K562 (cell line): ENCODE results near the gene CAPN7. TPM values are rescaled to one million over a fixed set of nuclear protein-coding genes. Genes with fewer than 3 reads are reported as not detected.

ENCODE experiments used
- CLOCK ChIP-seq: fragments of 250-450 bp; sonication (Bioruptor Pico); IDR thresholded peaks from 2 replicates; pipeline ENCODE4 v1.4.0; 2020; ENCODE audit warnings: mild to moderate bottlenecking, moderate library complexity, borderline replicate concordance
- ELF1 ChIP-seq: fragments of 200-800 bp; sonication (Bioruptor generic); IDR thresholded peaks from 2 replicates; pipeline ENCODE4 v1.6.1; 2016; ENCODE audit warnings: missing genetic modification characterization, missing compliant biosample characterization
- FOSL1 ChIP-seq: fragments of 200-800 bp; sonication (Bioruptor generic); conservative IDR thresholded peaks from 2 replicates; pipeline ENCODE4 v1.6.1; 2016; ENCODE audit warnings: missing genetic modification characterization, missing compliant biosample characterization
- FOXK1 ChIP-seq: sonication (generic); formaldehyde crosslinking; IDR thresholded peaks from 2 replicates; pipeline ENCODE4 v1.8.0; 2022; ENCODE audit warnings: missing genetic modification reagents, mild to moderate bottlenecking, borderline replicate concordance
- GATAD2A ChIP-seq: fragments of 450-650 bp; IDR thresholded peaks from 2 replicates; pipeline ENCODE4 v1.6.1; 2017
- L3MBTL2 ChIP-seq: fragments of 450-650 bp; IDR thresholded peaks from 2 replicates; pipeline ENCODE4 v1.6.1; 2016; ENCODE audit warnings: mild to moderate bottlenecking, moderate library complexity
- MXI1 ChIP-seq: IDR thresholded peaks from 2 replicates; pipeline ENCODE4 v1.6.1; 2011; ENCODE audit warnings: low read depth, mild to moderate bottlenecking, improper control_type of control experiment, low read length
- NFE2 ChIP-seq: IDR thresholded peaks from 2 replicates; pipeline ENCODE4 v1.6.1; 2014; ENCODE audit warnings: antibody characterized with exemption, low read depth
- SRSF7 ChIP-seq: fragments of 200-400 bp; formaldehyde crosslinking; optimal IDR thresholded peaks from 2 replicates; pipeline ENCODE3; 2017; ENCODE audit warnings: mild to moderate bottlenecking, low read depth, low read length
- ZKSCAN1 ChIP-seq: fragments of 150-350 bp; IDR thresholded peaks from 2 replicates; pipeline ENCODE4 v1.6.1; 2016; ENCODE audit warnings: low read depth, low read length
- ZKSCAN8 ChIP-seq: fragments of 200-800 bp; sonication (Bioruptor generic); IDR thresholded peaks from 2 replicates; pipeline ENCODE4 v1.6.1; 2016; ENCODE audit warnings: missing genetic modification characterization, missing compliant biosample characterization
- ZNF740 ChIP-seq, 3 experiments: fragments of 200-800 bp in 1 of 3; sonication (Bioruptor generic) in 1 of 3; sonication (generic) in 1 of 3; formaldehyde crosslinking in 1 of 3; IDR thresholded peaks; 2 replicates each; pipeline versions ENCODE4 v1.6.1 to v1.8.0; 2016 to 2022; ENCODE audit warnings: mild to moderate bottlenecking in 2 of 3, missing compliant biosample characterization in 2 of 3, missing genetic modification characterization in 2 of 3, missing genetic modification reagents in 1 of 3
- polyA plus RNA-seq, 8 experiments: library from polyadenylated mRNA; depleted of rRNA in 4 of 8; stranded (reverse) in 5 of 8; unstranded in 3 of 8; fragments of >200 nt; fragmentation: Nextera tagmentation in 2 of 8; fragmentation: Illumina TruSeq in 1 of 8; extraction: Ambion mirVana in 2 of 8; extraction: Trizol in 1 of 8; gene quantifications; 2 replicates each; pipeline versions ENCODE4 v1.2.1 to v1.2.3, GENCODE V29; 2011 to 2014; ENCODE audit warnings: inconsistent platforms in 1 of 8, missing spikeins in 1 of 8
- total RNA-seq, 7 experiments: library from RNA; depleted of rRNA in 6 of 7; stranded (reverse); fragments of >200 nt in 6 of 7; fragmentation: Illumina TruSeq in 2 of 7; extraction: Trizol in 2 of 7; gene quantifications; 2 replicates each; pipeline versions ENCODE4 v1.2.1 to v1.2.3, GENCODE V29; 2011 to 2021; ENCODE audit warnings: low replicate concordance in 1 of 7
- TF ChIP-seq, protein P1 (sequence below): fragments of 250-450 bp; sonication (Bioruptor Pico); IDR thresholded peaks from 2 replicates; pipeline ENCODE4 v1.8.0; 2021; ENCODE audit warnings: moderate library complexity, mild to moderate bottlenecking, inconsistent platforms
- TF ChIP-seq, protein P2 (sequence below): sonication (generic); formaldehyde crosslinking; IDR thresholded peaks from 2 replicates; pipeline ENCODE4 v1.8.1; 2023; ENCODE audit warnings: mild to moderate bottlenecking, missing genetic modification reagents
- TF ChIP-seq, protein P3 (sequence below): fragments of 200-800 bp; sonication (Bioruptor generic); IDR thresholded peaks from 2 replicates; pipeline ENCODE4 v1.6.1; 2016; ENCODE audit warnings: missing genetic modification characterization, missing compliant biosample characterization

Gene CAPN7
- total and polyA plus RNA-seq, 9 of the 15 experiments (the other 6 are each of a cell fraction or from before 2014, with no cell fraction given), result 6.5 to 42.7 (median 32.7) TPM

- TF ChIP-seq CLOCK (peak; percentile 84; the same call in 1 of the 2 replicates), MXI1 (peak; percentile 12; the same call in 1 of the 2 replicates), L3MBTL2 (peak; percentile 96), ZKSCAN1 (no peak), FOXK1 (CRISPR knock-in tag) (peak; percentile 88; the same call in 1 of the 2 replicates), ZKSCAN8 (CRISPR knock-in tag) (no peak), NFE2 (no peak), GATAD2A (peak; percentile 84), ZNF740 (CRISPR knock-in tag; IDR thresholded peaks at IDR 0.05) (no peak), ZNF740 (tag; IDR thresholded peaks at IDR 0.05) (no peak), ELF1 (tag) (no peak), SRSF7 (no peak), FOSL1 (tag) (no peak)
- TF ChIP-seq, protein P1, sequence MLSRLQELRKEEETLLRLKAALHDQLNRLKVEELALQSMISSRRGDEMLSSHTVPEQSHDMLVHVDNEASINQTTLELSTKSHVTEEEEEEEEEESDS (CRISPR knock-in tag), result no peak
- TF ChIP-seq, protein P2, sequence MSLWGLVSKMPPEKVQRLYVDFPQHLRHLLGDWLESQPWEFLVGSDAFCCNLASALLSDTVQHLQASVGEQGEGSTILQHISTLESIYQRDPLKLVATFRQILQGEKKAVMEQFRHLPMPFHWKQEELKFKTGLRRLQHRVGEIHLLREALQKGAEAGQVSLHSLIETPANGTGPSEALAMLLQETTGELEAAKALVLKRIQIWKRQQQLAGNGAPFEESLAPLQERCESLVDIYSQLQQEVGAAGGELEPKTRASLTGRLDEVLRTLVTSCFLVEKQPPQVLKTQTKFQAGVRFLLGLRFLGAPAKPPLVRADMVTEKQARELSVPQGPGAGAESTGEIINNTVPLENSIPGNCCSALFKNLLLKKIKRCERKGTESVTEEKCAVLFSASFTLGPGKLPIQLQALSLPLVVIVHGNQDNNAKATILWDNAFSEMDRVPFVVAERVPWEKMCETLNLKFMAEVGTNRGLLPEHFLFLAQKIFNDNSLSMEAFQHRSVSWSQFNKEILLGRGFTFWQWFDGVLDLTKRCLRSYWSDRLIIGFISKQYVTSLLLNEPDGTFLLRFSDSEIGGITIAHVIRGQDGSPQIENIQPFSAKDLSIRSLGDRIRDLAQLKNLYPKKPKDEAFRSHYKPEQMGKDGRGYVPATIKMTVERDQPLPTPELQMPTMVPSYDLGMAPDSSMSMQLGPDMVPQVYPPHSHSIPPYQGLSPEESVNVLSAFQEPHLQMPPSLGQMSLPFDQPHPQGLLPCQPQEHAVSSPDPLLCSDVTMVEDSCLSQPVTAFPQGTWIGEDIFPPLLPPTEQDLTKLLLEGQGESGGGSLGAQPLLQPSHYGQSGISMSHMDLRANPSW (CRISPR knock-in tag), result no peak
- TF ChIP-seq, protein P3, sequence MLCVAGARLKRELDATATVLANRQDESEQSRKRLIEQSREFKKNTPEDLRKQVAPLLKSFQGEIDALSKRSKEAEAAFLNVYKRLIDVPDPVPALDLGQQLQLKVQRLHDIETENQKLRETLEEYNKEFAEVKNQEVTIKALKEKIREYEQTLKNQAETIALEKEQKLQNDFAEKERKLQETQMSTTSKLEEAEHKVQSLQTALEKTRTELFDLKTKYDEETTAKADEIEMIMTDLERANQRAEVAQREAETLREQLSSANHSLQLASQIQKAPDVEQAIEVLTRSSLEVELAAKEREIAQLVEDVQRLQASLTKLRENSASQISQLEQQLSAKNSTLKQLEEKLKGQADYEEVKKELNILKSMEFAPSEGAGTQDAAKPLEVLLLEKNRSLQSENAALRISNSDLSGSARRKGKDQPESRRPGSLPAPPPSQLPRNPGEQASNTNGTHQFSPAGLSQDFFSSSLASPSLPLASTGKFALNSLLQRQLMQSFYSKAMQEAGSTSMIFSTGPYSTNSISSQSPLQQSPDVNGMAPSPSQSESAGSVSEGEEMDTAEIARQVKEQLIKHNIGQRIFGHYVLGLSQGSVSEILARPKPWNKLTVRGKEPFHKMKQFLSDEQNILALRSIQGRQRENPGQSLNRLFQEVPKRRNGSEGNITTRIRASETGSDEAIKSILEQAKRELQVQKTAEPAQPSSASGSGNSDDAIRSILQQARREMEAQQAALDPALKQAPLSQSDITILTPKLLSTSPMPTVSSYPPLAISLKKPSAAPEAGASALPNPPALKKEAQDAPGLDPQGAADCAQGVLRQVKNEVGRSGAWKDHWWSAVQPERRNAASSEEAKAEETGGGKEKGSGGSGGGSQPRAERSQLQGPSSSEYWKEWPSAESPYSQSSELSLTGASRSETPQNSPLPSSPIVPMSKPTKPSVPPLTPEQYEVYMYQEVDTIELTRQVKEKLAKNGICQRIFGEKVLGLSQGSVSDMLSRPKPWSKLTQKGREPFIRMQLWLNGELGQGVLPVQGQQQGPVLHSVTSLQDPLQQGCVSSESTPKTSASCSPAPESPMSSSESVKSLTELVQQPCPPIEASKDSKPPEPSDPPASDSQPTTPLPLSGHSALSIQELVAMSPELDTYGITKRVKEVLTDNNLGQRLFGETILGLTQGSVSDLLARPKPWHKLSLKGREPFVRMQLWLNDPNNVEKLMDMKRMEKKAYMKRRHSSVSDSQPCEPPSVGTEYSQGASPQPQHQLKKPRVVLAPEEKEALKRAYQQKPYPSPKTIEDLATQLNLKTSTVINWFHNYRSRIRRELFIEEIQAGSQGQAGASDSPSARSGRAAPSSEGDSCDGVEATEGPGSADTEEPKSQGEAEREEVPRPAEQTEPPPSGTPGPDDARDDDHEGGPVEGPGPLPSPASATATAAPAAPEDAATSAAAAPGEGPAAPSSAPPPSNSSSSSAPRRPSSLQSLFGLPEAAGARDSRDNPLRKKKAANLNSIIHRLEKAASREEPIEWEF, result no peak
Observed at GRCh38 chr3:15205934-15206661, at the start of gene CAPN7 (continued).
